NCI-H187 treated with DMSO at 0.1 percent for 48 hours (cell line): ENCODE results near the gene DGCR6L.
A peak's percentile ranks its signal among the peaks of the same experiment; 100 is the strongest.
"Not testable (repeated sequence)": the region's sequence is repeated elsewhere in the genome, so short reads cannot be mapped to it uniquely, and the experiment has no call there.

Experiments used
- DNase-seq: peaks from one replicate; lab custom pipeline; 2025; lab: John Stamatoyannopoulos, UW

The DGCR6L gene

DNA sequence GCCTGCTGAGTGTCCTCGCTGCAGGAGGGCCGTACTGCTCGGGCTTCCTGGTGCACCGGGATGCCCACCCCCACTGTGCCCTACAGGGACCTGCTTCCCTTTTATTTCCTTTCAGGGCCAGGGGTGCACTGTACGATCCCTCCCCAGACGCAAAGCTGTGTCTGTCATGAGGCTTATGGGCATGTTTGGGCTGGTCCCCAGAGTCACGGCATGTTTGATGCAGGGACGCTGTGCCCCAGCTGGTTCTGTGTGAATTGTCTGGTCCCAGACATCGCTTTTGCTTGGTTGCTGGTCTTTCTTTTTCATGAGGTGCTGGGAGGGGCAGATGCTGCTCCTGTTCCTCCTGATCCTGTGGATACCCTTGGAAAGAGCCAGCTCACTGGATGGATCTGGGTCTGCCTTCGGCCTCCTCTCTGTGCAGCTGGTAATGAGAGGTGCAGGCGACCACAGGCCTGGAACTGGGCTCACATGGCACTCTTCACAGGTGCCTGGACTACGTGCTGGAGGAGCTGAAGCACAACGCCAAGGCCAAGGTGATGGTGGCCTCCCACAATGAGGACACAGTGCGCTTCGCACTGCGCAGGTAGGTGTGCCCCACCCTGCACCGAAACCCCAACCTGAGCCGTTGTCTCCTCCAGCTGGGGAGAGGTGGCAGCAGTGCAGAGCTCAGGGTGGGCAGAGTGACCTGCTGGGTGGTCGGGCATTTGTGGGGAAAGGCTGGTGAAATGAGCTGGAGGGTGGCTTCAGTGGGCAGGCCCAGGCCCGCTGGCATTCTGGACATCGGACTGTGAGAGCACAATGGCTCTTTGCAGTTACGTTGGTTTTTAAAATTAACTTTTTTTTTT, 10.8 kb downstream of the DGCR6L start:
- not testable (repeated sequence) for DNase-seq

GRCh38 chr22:20307448-20308447, 12.1 kb downstream of the DGCR6L start:
- not testable (repeated sequence) for DNase-seq

DNA sequence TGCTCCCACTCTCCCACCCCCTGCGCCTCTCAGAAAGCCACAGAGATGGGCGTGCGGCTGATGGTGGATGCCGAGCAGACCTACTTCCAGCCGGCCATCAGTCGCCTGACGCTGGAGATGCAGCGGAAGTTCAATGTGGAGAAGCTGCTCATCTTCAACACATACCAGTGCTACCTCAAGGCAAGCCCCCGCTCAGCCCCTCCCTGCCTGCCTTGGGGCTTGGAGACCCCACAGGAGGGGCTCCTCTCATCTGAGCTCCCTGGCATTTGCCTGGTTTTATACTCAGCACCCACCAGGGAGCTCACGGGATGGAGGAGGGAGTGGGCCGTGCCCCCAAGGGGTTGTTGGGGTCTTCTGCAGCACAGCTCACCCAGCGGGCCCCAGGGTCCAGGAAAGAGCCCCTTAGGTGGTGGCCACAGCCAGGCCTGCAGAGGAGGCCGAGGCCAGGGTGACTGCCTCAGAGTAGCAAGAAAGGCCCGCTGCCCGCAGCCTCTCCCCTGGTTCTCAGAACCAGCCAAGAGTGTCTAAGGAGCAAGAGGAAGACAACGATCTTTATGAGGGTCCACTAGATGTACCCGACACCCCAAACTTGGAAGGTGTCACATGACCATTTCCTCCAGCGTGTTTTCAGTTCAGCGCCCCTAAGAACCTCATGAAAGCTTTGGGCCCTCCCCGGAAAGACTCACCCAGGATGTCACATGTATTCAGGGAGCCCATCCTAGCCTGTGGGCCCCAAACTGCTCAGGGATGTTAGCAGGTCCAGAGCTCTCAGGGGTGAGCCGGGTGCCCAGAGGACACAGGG, 13.0 kb downstream of the DGCR6L start:
- not testable (repeated sequence) for DNase-seq

GRCh38 chr22:20305894-20306645, 13.8 kb downstream of the DGCR6L start:
- no peak for DNase-seq

DNA sequence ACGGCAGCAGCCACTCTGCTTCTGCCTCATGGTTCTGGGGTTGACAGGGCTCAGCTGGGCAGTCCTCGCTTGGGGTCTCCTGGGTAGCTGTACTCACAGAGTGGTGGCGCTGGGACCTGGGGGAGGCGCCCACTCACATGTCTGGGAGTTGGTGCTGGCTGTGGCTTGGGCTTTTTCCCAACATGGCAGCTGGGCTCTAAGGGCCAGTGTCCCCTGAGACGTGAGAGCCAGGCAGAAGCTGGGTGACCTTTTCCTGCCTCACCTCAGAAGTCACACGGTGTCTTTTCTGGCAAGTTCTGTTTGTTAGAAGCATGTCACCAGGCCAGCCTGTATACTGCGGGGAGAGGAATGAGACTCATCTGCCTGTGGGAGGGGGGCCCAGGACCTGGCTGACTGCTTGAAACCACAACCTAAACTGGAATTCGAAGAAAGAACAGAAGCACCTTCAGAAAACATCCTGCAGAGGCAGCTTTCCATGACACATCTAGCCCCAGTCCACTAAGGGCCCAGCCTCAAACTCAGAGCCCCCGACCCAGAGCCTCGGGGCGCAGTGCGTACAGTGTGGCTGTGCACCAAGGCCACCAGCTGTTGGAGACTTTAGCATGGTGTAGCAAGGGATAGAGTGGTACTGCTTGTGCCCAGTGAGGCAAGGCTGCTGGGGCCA, 14.5 kb downstream of the DGCR6L start:
- DNase-seq = not testable (repeated sequence)

DNA sequence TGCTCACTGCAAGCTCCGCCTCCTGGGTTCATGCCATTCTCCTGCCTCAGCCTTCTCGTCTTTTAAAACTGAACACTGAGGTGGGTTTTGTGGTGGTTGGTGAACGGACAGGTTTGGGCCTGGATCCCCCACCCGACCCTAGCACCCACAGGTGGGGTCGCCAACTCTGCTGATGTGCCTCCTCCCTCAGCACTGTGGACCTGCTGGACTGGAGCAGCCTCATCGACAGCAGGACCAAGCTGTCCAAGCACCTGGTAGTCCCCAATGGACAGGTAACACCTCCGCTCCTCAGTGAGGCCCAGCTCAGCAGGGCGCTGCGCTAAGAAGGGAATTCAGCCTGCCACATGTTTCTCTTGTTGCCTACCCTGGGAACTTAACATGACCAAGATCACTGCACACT, 15.2 kb downstream of the DGCR6L start:
- DNase-seq = no peak

DNA sequence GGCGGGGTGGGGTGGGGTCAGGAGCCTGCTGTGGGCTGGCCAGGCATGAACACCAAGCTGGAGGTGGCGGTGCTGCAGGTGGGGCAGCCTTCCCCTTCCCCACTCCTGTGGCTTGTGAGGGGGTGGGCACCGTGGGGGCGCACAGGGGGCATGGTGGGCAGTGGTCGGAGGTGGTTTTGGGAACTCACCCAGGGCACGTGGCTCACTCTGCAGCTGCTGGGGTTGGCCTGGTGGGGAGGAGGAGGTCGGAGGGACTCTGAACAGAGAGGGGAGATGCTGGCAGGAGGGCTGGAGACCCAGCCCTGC, 16.7 kb downstream of the DGCR6L start:
- not testable (repeated sequence) for DNase-seq

DNA sequence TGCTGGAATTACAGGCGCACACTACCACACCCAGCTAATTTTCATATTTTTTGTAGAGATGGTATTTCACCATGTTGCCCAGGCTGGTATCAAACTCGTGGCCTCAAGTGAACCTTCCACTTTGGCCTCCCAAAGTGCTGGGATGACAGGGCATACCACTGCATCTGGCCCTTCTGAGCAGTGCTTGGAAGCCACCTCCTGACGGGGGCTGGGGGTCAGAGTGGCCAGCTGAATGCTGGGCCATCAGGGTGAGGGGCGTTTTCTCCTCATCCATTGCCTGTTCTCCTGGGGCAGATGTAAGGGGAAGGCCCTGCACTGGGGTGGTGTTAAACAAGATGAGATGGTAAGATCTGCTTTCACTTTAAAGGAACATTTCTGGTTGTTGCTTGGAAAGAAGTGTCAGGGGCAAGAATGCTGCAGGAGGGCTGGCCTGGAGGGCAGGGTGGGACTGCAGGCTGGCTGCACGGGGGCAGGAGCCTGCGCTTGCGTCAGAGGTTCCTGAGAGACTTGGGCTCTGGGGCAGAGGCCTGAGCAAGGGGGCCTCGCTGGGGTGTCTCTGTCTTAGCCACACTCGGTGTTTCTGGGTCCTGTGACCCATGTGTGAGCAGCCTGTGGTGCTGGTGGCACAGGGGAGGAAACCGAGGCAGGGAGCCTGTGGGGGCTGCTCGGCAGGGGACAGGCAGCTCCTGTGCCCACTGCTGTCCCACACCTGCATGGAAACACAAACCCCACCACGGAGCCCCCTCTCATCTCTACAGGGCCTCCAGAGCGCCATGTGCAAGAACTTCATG, 17.2 kb downstream of the DGCR6L start:
- no peak for DNase-seq

GRCh38 chr22:20299746-20300136, 20.1 kb downstream of the DGCR6L start:
- no peak for DNase-seq

GRCh38 chr22:20298803-20299745, 20.8 kb downstream of the DGCR6L start:
- DNase-seq = peak; percentile 18

DNA sequence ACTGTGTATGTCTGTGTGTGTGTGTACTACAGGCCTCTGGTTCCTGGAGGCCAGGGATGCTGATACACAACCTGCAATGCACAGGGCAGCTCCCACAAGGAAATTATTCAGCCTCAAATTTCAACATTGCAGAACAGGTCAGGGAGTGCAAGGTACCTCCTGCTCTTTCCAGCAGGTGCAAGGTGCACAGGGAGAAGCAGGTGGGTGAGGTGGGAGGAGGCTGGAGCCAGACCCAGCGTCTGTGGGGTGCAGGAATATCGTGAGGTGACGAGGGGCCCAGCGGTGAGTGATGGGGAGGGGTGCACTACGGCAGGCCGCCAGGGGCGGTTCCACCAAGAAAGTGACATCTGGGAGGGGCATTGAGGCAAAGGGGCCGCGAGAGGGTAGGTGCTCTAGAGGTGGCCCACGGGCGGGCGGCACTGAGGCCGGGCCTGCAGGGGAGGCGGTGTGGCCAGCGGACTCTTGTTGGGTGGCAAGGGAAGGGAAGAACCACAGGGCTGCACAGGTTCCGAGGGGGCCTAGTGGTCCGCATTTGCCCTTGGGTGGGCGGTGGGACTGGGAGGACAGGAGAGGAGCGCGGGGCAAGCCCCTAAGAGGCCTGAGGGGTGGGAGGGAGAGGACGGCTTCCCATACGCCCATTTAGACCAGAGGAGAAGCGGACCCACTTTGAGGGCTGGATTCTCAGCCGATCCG, 21.6 kb downstream of the DGCR6L start:
- no peak for DNase-seq

GRCh38 chr22:20297414-20298109, 22.3 kb downstream of the DGCR6L start:
- DNase-seq = no peak

- no peak for DNase-seq
Measured at GRCh38 chr22:20296598-20296997, 23.3 kb downstream of the DGCR6L start.

DNA sequence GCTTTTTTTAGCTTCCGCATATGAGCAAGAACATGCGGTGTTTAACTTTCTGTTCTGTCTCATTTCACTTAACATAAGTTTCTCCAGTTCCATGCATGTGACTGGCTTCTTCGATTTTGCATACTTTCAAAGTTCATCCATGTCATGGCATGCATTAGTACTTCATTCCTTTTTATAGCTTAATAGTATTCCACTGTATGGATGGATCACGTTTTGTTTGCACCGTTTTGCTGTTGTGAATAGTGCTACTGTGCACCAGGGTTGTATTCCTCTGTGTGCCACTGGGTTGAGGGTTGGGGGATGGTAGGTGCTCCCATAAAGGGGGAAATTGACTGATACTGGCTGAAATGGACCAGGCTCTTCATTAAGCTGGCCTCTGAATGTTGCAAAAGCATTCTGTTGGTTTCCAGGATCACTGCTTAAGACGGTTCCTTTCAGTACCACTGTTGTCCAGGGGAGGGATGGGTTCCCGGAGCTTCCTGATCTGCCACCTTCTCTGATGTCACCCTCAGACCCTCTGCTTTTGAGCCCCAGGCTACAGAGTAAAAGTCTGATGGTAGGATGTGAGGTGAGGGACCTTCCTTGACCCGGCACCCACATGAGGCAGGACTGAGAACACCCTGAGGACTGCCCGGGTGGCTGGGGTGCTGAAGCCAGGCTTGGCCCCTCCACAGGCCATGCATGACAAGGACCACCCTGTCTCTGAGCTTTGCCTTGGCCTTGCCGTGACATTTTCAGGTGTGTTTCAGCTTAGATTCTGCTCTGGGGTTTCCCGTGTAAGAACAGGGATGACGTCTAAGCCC, 24.4 kb downstream of the DGCR6L start:
- no peak for DNase-seq

GRCh38 chr22:20292673-20293232, 27.1 kb downstream of the DGCR6L start:
- DNase-seq = no peak

- DNase-seq = no peak
Measured at GRCh38 chr22:20292108-20292507, 27.8 kb downstream of the DGCR6L start.
